ENCODE measurements around the gene APBB1. TPM values are rescaled to one million over a fixed set of nuclear protein-coding genes. Genes with fewer than 3 reads are reported as not detected.

APBB1 gene
- total and polyA plus RNA-seq, 2 donors (not counting 1 experiment from before 2014, with no cell fraction given) = 23.4 to 32.5 TPM

GRCh38 chr11:6440906-6441358 is 22.0 kb upstream of the APBB1 start, which contains the start of gene HPX:
TSS of gene HPX (minus strand) at chr11:6440987. CDS start at chr11:6440963, 24 bp downstream.
- Histone ChIP-seq H3K79me2 (ENCODE audit: control insufficient read depth, insufficient read depth, low read length) (no peaks in the 10 kb centered on the region), H3K9ac (ENCODE audit: low read length) (no peak within 1 kb of the TSS), H3K27ac (ENCODE audit: low read length in 2 of 2) (no peak within 1 kb of the TSS), H4K20me1 (ENCODE audit: control insufficient read depth, insufficient read depth, low read length, poor library complexity, severe bottlenecking) (no peaks in the 10 kb centered on the region), H3K9me3 (ENCODE audit: control extremely low read depth in 1 of 3, control insufficient read depth in 2 of 3, insufficient read depth in 1 of 3, low read length in 2 of 3) (no peaks in the 10 kb centered on the region), H3K4me1 (ENCODE audit: control insufficient read depth in 2 of 2, insufficient read depth in 2 of 2, low read length in 2 of 2) (peaks cover 9 to 16% of the 10 kb centered on the region in 2 donors), H3K27me3 (replicated peaks in 1 of 4; ENCODE audit: control extremely low read depth in 1 of 4, control insufficient read depth in 3 of 4, insufficient read depth in 4 of 4, low read length in 3 of 4) (no peaks in the 10 kb centered on the region), H3K4me3 (ENCODE audit: control extremely low read depth in 1 of 5, extremely low read depth in 1 of 5, insufficient read depth in 1 of 5, low read depth in 2 of 5, low read length in 4 of 5) (no peak within 1 kb of the TSS), H3K36me3 (replicated peaks in 1 of 2; ENCODE audit: control extremely low read depth in 1 of 2, control insufficient read depth in 1 of 2, extremely low read depth in 1 of 2, insufficient read depth in 2 of 2, low read length in 1 of 2) (no peaks in the 10 kb centered on the region), H3K4me2 (replicated peaks; ENCODE audit: low read depth, low read length, poor library complexity, severe bottlenecking) (no peak within 1 kb of the TSS), H2AFZ (ENCODE audit: insufficient read depth, low read depth, low read length, poor library complexity, severe bottlenecking) (no peak within 1 kb of the TSS)
- DNase-seq (no peak), ATAC-seq (ENCODE audit: low read depth) (no peak)
- no peaks in the 10 kb centered on the region for H3K9me3 Mint-ChIP-seq (ENCODE audit: insufficient read depth)
- WGBS (ENCODE audit: insufficient coverage) = 88% methylated on average over 1 of the region's 3 CpGs
- H3K4me3 Mint-ChIP-seq = no peak within 1 kb of the TSS
- peaks cover under 1% of the 10 kb centered on the region for H3K4me1 Mint-ChIP-seq
- H3K27me3 Mint-ChIP-seq = no peaks in the 10 kb centered on the region
- intact Hi-C loops (cut with micrococcal nuclease) = no loop called here
- ChIA-PET POLR2A (interaction anchor here (0.9 kb wide), 1 partner anchor 62 kb away, joined by 3 read pairs; no protein-coding TSS in a partner anchor), CTCF (interaction anchor here (0.6 to 14.4 kb wide), 6 partner anchors 15 to 242 kb away, joined by 3 to 536 read pairs (median 4); partner anchors contain the start of gene MRPL17)
- TF ChIP-seq EZH2 (IDR thresholded peaks at IDR 0.05; ENCODE audit: borderline replicate concordance, insufficient read depth, low read depth, low read length, poor library complexity, severe bottlenecking) (no peak), CTCF (IDR thresholded peaks at IDR 0.05) (no peak)
- H3K27ac Mint-ChIP-seq = no peak within 1 kb of the TSS

- DNase-seq (peak; percentile 22), ATAC-seq (ENCODE audit: low read depth) (no peak)
- no peak overlapping the region for H2AFZ ChIP-seq (ENCODE audit: insufficient read depth, low read depth, low read length, poor library complexity, severe bottlenecking)
- no peaks in the 10 kb centered on the region for H3K27me3 ChIP-seq (replicated peaks in 1 of 4; ENCODE audit: control extremely low read depth in 1 of 4, control insufficient read depth in 3 of 4, insufficient read depth in 4 of 4, low read length in 3 of 4)
- POLR2A ChIA-PET = no interaction called here
- TF ChIP-seq CTCF (IDR thresholded peaks at IDR 0.05) (no peak), EZH2 (IDR thresholded peaks at IDR 0.05; ENCODE audit: borderline replicate concordance, insufficient read depth, low read depth, low read length, poor library complexity, severe bottlenecking) (no peak)
- no peak overlapping the region for H3K4me2 ChIP-seq (replicated peaks; ENCODE audit: low read depth, low read length, poor library complexity, severe bottlenecking)
- CTCF ChIA-PET = interaction anchor here (0.6 to 14.4 kb wide), 5 partner anchors 13 to 76 kb away, joined by 3 to 536 read pairs (median 4); no protein-coding TSS in a partner anchor
- H3K4me3 ChIP-seq (ENCODE audit: control extremely low read depth in 1 of 5, extremely low read depth in 1 of 5, insufficient read depth in 1 of 5, low read depth in 2 of 5, low read length in 4 of 5) = no peak overlapping the region
- no peaks in the 10 kb centered on the region for H4K20me1 ChIP-seq (ENCODE audit: control insufficient read depth, insufficient read depth, low read length, poor library complexity, severe bottlenecking)
- Mint-ChIP-seq H3K27ac (no peak overlapping the region), H3K9me3 (ENCODE audit: insufficient read depth) (no peaks in the 10 kb centered on the region), H3K4me1 (peaks cover 7% of the 10 kb centered on the region), H3K4me3 (no peak overlapping the region), H3K27me3 (no peaks in the 10 kb centered on the region)
- 42% methylated on average over 1 of the region's 1 CpG for WGBS (ENCODE audit: insufficient coverage)
- H3K4me1 ChIP-seq (ENCODE audit: control insufficient read depth in 2 of 2, insufficient read depth in 2 of 2, low read length in 2 of 2) = peaks cover 13 to 24% of the 10 kb centered on the region in 2 donors
- no peak overlapping the region for H3K9ac ChIP-seq (ENCODE audit: low read length)
- H3K27ac ChIP-seq (ENCODE audit: low read length in 2 of 2) = no peak overlapping the region
- no peaks in the 10 kb centered on the region for H3K9me3 ChIP-seq (ENCODE audit: control extremely low read depth in 1 of 3, control insufficient read depth in 2 of 3, insufficient read depth in 1 of 3, low read length in 2 of 3)
- H3K79me2 ChIP-seq (ENCODE audit: control insufficient read depth, insufficient read depth, low read length) = no peaks in the 10 kb centered on the region
- intact Hi-C loops (cut with micrococcal nuclease) = no loop called here
- H3K36me3 ChIP-seq (replicated peaks in 1 of 2; ENCODE audit: control extremely low read depth in 1 of 2, control insufficient read depth in 1 of 2, extremely low read depth in 1 of 2, insufficient read depth in 2 of 2, low read length in 1 of 2) = no peaks in the 10 kb centered on the region
Observed at GRCh38 chr11:6438979-6439571, 20.2 kb upstream of the APBB1 start.
